ENCODE measurements around the gene DPF3. TPM values are rescaled to one million over a fixed set of nuclear protein-coding genes. Genes with fewer than 3 reads are reported as not detected.

The DPF3 gene
- total and polyA plus RNA-seq, 2 of the 13 experiments (the other 11 are each of a cell fraction or from before 2014, with no cell fraction given) = 0.09 to 0.60 TPM

- TF ChIP-seq ZNF687 (CRISPR knock-in tag; IDR thresholded peaks at IDR 0.05) = peak; percentile 75
- TF ChIP-seq SETDB1 (CRISPR knock-in tag; IDR thresholded peaks at IDR 0.05; ENCODE audit: borderline replicate concordance) = no peak
- TF ChIP-seq MTA1 (CRISPR knock-in tag; IDR thresholded peaks at IDR 0.05; ENCODE audit: borderline replicate concordance) = peak; percentile 70; the same call in 1 of the 2 replicates
- no peak for TF ChIP-seq ZNF20 (CRISPR knock-in tag; IDR thresholded peaks at IDR 0.05)
- TF ChIP-seq ZFYVE20 (CRISPR knock-in tag; IDR thresholded peaks at IDR 0.05; ENCODE audit: borderline replicate concordance, low read depth) = no peak
- no peak for TF ChIP-seq NFIC (IDR thresholded peaks at IDR 0.05; ENCODE audit: low read length)
- TF ChIP-seq HOXA7 (CRISPR knock-in tag; IDR thresholded peaks at IDR 0.05) = no peak
- TF ChIP-seq ZNF720 (CRISPR knock-in tag; IDR thresholded peaks at IDR 0.05) = no peak
- no peak for TF ChIP-seq RNF219 (CRISPR knock-in tag; IDR thresholded peaks at IDR 0.05)
- TF ChIP-seq ZBTB37 (CRISPR knock-in tag; IDR thresholded peaks at IDR 0.05) = no peak
- no peak for TF ChIP-seq NR2F6 (IDR thresholded peaks at IDR 0.05)
- TF ChIP-seq NR2F6 (CRISPR knock-in tag; IDR thresholded peaks at IDR 0.05) = no peak
- TF ChIP-seq ZNF639 (CRISPR knock-in tag; conservative IDR thresholded peaks at IDR 0.05) = 0 out of 2 replicates have a peak, but pooled peaks have one; percentile 42
- no peak for TF ChIP-seq ZNF292 (CRISPR knock-in tag; IDR thresholded peaks at IDR 0.05; ENCODE audit: borderline replicate concordance, low read depth)
- TF ChIP-seq ZFP82 (CRISPR knock-in tag; IDR thresholded peaks at IDR 0.05; ENCODE audit: borderline replicate concordance) = no peak
- TF ChIP-seq ZEB1 (IDR thresholded peaks at IDR 0.05; ENCODE audit: insufficient replicate concordance, low read depth) = no peak
- TF ChIP-seq JUN (CRISPR knock-in tag; IDR thresholded peaks at IDR 0.05) = no peak
- no peak; the same call in 1 of the 2 replicates for TF ChIP-seq MEIS1 (CRISPR knock-in tag; IDR thresholded peaks at IDR 0.05; ENCODE audit: borderline replicate concordance)
- TF ChIP-seq CBX5 (CRISPR knock-in tag; IDR thresholded peaks at IDR 0.05; ENCODE audit: borderline replicate concordance) = 0 out of 2 replicates have a peak, but pooled peaks have one; percentile 14
- TF ChIP-seq STAT5B (CRISPR knock-in tag; IDR thresholded peaks at IDR 0.05) = no peak
- TF ChIP-seq NAIF1 (CRISPR knock-in tag; IDR thresholded peaks at IDR 0.05; ENCODE audit: borderline replicate concordance) = no peak
- TF ChIP-seq ZFP1 (CRISPR knock-in tag; IDR thresholded peaks at IDR 0.05) = no peak
Measured at GRCh38 chr14:72926292-72927028, 32.6 kb upstream of the DPF3 start, which contains the start of gene DCAF4 (continued).
